Activated naive CD8-positive, alpha-beta T cell treated with anti-CD3 and anti-CD28 coated beads, Interleukin-2, amount 50 U/mL, for 24 hours (primary cell): Measurements from ENCODE around the gene CD151.

ENCODE experiments used
- ATAC-seq: fragments of 150-1000 bp; cut with Tn5 transposase; one replicate; pipeline ENCODE4 v1.10.0; 2021
- DNase-seq: peaks from one replicate; pipeline ENCODE4 v3.0.0; 2021
- H3K27ac Mint-ChIP-seq: one replicate; pipeline ENCODE4 v1.8.0; 2021; ENCODE audit warnings: mild to moderate bottlenecking, mixed read lengths
- H3K27me3 Mint-ChIP-seq: one replicate; pipeline ENCODE4 v1.8.0; 2021; ENCODE audit warnings: mixed read lengths
- H3K36me3 Mint-ChIP-seq: one replicate; pipeline ENCODE4 v1.8.0; 2021; ENCODE audit warnings: low read depth, mixed read lengths
- H3K4me1 Mint-ChIP-seq: one replicate; pipeline ENCODE4 v1.8.0; 2021; ENCODE audit warnings: mixed read lengths
- H3K4me3 Mint-ChIP-seq: one replicate; pipeline ENCODE4 v1.8.0; 2021; ENCODE audit warnings: mild to moderate bottlenecking, moderate library complexity, mixed read lengths
- H3K9me3 Mint-ChIP-seq: one replicate; pipeline ENCODE4 v1.8.0; 2021; ENCODE audit warnings: mixed read lengths

CD151 gene

DNA sequence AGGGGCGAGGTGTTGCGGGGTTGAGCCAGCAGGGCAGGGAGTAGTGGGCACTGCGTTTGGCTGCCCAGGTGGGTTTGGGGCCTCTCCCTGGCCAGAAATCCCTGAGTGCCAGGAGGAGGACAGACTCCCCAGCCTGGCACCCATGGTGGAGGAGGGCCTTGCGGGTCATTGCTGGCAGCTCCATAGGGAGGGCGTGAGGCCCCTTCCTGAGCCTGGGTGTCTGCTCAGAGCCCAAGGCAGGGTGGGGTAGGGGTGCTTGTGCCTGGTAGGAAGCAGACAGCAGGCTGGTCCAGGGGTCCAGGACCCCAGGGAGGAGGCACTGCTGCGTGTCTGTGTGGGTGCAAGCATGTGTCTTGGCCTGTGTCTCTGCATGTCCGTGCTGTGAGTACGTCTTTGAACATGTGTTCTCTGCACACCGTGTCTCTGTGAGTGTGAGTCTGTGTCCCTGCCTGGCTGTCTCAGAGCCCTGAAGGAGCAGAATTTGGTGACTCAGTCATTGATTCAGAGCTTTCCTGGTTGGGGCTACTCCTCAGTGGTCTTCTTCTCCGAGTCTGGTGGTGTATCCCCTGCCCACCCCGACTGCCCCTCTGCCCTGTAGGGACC is 13.8 kb downstream of the CD151 start:
- ATAC-seq = no peak
- H3K27me3 Mint-ChIP-seq = peaks cover 11% of the 10 kb centered on the region

GRCh38 chr11:847876-848275 is 15.1 kb downstream of the CD151 start:
- Mint-ChIP-seq H3K4me3 (no peak overlapping the region), H3K36me3 (no peaks in the 10 kb centered on the region), H3K9me3 (no peaks in the 10 kb centered on the region), H3K27ac (no peak overlapping the region), H3K4me1 (peaks cover 18% of the 10 kb centered on the region), H3K27me3 (peaks cover 11% of the 10 kb centered on the region)
- no peak for ATAC-seq
- no peak for DNase-seq

More for the DNA sequence above, 13.8 kb downstream of the CD151 start:
- H3K4me1 Mint-ChIP-seq = peaks cover 18% of the 10 kb centered on the region
- H3K4me3 Mint-ChIP-seq = no peak overlapping the region
- no peaks in the 10 kb centered on the region for H3K36me3 Mint-ChIP-seq
- no peak overlapping the region for H3K27ac Mint-ChIP-seq
- DNase-seq = no peak
- H3K9me3 Mint-ChIP-seq = no peaks in the 10 kb centered on the region

DNA sequence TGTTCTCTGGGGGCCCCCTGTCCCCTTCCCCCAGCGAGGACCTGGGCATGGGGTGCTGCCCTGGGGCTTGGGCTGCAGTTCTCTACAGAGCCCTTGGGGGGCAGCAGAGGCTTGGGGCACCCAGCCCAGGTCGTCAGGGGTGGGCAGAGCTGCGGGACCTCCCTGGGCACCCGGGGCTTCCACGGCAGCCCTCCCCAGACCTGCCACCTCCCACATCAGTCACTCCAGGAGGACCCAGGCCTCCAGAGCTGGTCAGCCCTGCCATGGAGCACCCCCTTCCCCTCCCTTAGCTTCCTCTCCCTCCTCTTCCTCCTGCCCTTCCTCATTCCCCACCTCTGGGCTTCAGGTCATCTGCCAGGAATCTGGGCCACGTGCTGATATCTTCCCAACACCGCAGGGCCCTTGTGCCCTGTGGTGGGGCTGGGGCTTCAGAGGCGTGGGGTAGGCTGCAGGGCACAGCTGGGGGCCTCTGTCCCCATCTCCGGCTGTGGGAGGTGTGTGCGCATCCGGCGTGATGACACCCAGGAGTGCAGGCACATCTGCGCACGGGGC is 15.7 kb downstream of the CD151 start:
- Mint-ChIP-seq H3K27me3 (peaks cover 11% of the 10 kb centered on the region), H3K9me3 (no peaks in the 10 kb centered on the region), H3K4me3 (no peak overlapping the region), H3K27ac (no peak overlapping the region), H3K4me1 (peaks cover 16% of the 10 kb centered on the region), H3K36me3 (no peaks in the 10 kb centered on the region)
- DNase-seq = peak; percentile 78
- peak; percentile 52 for ATAC-seq

DNA sequence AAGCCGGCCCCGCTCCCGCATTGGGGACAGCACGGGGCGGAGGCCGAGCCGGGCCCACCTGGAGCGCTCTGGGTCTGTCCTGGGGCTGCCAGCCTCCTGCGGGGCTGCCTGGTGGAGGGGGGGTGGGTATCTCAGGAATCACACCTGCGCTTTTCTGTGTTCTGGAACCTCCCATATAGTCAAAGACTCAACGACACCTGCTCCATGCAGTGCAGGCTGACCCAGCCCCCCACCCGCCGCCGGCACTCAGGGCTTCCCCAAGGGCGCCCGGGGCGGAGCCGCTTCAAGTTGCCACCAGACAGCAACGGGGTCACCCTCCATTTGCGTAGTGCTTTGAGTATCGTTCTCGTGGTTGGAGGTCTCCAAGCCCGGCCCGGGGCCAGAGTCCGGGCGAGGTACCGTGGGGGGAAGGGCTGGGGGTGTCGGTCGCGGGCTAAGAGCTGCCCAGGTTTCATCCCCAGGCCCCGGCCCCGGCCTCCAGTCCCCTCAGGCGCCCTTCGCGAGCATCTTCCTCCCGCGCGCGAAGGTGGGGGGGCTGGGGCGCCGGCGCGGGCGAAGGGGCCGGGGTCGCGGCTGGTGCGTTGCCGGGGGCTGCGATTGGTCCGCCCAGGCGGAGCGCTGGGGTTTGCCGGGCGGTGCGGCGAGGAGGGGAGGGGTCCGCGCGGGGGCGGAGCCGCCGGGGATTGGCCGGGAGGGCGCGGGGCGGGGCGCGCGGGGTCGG is 16.5 kb downstream of the CD151 start:
- H3K27ac Mint-ChIP-seq = no peak overlapping the region
- ATAC-seq = no peak
- peaks cover 9% of the 10 kb centered on the region for H3K4me1 Mint-ChIP-seq
- peaks cover 8% of the 10 kb centered on the region for H3K27me3 Mint-ChIP-seq
- DNase-seq = no peak
- no peaks in the 10 kb centered on the region for H3K9me3 Mint-ChIP-seq
- H3K36me3 Mint-ChIP-seq = no peaks in the 10 kb centered on the region
- H3K4me3 Mint-ChIP-seq = peak overlapping the region; percentile 57

DNA sequence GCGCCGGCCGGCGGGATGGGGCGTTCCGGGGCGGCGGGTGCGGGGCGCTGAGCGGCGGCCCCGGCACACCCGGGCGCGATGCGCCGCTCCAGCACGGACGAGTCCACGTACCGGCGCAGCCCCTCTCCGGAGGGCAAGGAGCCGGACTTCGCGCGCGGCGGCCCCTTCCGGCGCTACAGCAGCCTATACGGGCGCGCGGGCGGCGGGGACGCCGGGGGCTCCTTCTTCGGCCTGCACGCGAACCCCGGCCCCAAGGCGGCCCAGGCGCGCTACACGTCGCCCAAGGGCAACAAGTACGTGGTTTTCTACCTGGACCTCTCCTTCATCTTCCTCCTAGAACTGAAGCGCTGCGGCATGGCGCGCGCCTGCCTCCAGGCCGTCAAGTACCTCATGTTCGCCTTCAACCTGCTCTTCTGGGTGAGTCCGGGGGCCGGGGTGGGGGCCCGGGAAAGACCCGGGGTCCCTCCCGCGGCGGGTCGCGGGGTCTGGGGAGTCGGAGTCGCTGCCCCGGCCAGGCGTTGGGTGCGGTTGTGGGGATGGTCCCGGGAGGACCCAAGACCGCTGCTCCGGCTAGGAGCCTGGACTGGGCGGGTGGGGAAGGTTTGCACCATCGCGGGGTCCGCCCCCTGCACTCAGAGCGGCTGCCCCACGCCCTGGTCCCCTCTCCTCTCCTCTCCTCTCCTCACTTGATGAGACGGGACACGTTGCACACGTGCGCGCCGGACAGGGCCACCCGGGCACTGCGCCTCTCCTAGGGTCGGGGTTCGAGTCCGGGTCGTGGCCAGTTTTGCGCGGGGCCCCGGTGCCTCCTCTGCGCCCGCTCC is 17.4 kb downstream of the CD151 start:
- Mint-ChIP-seq H3K4me3 (peak overlapping the region; percentile 29), H3K36me3 (no peaks in the 10 kb centered on the region), H3K27ac (no peak overlapping the region), H3K9me3 (no peaks in the 10 kb centered on the region), H3K27me3 (peaks cover 8% of the 10 kb centered on the region), H3K4me1 (peaks cover 4% of the 10 kb centered on the region)
- no peak for ATAC-seq
- DNase-seq = no peak

DNA sequence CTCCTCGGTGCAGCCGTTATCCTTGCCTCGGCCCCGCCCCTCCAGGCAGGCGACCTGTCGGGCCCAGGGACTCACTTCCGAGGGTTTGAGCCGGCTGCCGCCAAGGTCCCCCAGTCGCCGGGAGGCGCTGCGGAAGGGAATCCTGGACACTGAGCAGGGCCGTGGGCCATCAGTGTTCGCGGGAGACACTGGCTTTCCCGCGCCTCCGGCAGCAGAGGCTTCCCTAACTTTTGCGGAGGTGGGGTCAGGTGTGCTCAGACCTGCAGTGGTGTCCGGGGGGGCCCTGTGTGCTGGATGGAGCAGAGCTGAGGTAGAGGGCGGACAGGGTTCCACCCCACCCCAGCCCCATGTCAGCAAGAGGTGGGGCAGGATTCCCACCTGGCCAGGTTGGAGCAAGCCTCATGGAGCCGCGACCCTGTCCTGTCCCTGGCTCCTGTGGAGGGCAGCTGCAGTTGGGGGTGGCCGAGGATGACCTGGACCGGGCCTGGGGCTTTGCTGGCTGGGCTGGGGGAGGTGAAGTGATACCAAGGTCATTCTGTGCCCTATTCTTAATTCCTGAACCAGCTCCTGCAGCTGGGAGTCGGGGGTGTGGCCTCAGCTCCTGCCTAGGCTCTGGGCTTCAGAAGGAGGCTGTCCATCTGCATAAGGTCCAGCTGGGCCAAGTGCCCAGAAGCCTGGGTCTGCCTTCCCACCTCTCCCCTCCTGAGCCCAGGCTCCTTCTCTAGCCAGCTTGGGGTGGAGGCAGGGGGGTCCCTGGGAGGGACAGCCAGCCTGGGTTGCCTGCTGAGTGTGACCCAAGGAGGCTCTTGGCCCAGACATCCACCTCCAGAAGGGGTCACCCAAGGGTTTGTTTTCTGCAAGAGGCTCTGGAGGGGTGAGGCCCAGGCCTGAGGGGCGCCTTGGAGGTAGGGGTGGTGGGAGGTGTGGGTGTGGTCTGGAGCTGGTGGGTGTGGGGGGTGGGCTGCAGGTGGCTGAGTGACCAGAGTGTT is 18.3 kb downstream of the CD151 start:
- Mint-ChIP-seq H3K4me1 (peaks cover 4% of the 10 kb centered on the region), H3K4me3 (no peak overlapping the region), H3K27ac (no peak overlapping the region), H3K36me3 (no peaks in the 10 kb centered on the region), H3K9me3 (no peaks in the 10 kb centered on the region), H3K27me3 (peaks cover 8% of the 10 kb centered on the region)
- no peak for DNase-seq
- ATAC-seq = no peak

DNA sequence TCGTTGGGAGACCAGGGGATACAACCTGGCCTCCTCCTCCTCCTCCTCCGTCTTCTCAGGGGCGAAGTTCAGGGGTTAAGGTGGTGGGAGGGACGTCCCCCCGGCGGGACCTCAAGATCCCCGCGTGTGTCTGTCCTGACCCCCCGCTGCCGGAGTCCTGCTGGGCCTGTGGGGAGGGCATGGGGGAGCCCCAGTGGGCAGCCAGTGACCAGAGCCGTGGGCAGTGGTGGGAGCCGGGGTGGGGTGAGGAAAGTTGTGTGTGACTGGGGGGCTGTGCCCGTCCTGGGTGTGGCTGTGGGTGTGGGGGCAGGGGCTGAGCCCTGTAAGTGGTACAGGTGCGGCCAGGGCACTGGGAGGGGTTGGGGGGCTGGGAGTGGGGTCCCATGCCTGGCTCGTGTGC is 20.0 kb downstream of the CD151 start:
- Mint-ChIP-seq H3K27me3 (peaks cover 8% of the 10 kb centered on the region), H3K9me3 (no peaks in the 10 kb centered on the region), H3K4me1 (peaks cover 4% of the 10 kb centered on the region), H3K36me3 (no peaks in the 10 kb centered on the region), H3K27ac (no peak overlapping the region), H3K4me3 (no peak overlapping the region)
- no peak for ATAC-seq
- no peak for DNase-seq

DNA sequence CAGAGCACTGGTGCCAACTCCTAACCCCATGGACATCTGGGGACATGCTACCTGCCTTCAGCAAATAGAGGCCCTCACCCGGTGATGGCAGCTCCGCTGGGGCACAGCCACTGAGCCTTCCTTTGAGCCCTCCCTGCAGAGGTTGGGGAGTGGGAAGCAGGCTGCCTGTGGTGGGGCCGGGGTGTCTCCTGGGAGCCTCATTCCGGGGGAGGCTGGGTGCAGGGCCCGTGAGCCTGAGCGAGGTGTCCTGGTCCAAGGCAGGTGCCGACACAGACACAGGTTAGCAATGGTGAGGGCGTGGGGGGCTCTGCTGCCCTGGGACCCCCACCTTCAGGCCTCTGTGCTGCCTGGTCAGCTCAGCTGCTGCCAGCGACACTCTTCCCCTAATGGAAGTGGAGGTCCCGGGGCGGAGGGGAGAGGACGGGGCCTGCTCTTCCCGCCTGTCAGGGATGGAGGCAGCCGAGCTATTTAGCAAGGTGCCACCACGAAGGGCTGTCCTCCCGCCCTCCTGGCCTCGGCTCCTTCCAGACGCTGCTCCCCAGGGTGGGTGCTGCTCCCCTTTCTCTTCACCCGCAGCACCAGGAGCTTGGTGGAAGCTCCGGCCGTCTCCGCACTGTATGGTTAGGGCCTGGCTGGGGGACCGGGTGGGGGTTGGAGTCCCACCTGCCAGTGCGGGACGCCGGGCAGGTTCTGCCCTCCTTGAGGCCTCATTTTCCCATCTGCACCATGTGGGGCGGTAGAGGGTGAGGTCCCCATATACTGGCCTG is 21.1 kb downstream of the CD151 start:
- no peaks in the 10 kb centered on the region for H3K4me1 Mint-ChIP-seq
- no peaks in the 10 kb centered on the region for H3K9me3 Mint-ChIP-seq
- peaks cover 4% of the 10 kb centered on the region for H3K27me3 Mint-ChIP-seq
- no peak overlapping the region for H3K27ac Mint-ChIP-seq
- no peaks in the 10 kb centered on the region for H3K36me3 Mint-ChIP-seq
- no peak for DNase-seq
- ATAC-seq = no peak
- H3K4me3 Mint-ChIP-seq = no peak overlapping the region

DNA sequence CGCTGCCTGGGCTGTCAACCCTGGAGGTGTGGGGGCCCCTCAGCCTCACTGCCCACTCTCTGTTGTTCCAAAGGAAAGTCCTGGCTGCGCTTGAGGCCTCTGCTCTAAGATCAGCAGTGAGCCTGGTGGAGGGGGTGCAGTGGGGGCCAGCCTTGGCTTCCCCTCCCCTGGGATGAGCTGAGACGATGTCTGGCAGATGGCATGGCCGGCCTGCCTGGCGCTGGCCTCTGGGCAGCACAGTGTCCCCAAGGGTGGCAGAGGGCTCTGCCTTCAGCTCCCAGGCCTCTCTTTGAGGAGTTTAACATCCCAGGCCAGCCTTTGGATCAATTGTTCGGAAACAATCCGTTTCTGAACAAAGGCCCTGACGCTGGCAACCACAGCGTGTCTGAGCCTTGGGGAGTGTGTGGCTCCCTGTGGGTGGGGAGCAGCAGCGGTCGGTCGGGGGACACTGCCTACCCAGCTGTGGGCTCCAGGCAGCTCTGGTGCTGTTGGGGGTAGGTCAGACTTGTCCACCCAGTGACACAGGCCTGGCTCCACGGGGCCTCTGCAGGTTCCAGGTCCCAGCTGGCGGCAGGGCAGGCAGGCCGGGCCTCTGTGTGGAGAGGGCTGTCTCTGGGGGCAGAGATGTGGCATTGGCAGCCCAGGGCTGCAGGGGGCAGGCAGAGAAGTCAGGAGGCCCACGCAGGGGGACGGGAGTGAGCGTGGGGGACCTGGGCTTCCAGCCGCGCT is 22.0 kb downstream of the CD151 start:
- H3K36me3 Mint-ChIP-seq = no peaks in the 10 kb centered on the region
- peaks cover 2% of the 10 kb centered on the region for H3K27me3 Mint-ChIP-seq
- no peaks in the 10 kb centered on the region for H3K4me1 Mint-ChIP-seq

GRCh38 chr11:855330-855674 is 22.6 kb downstream of the CD151 start:
- Mint-ChIP-seq H3K27me3 (no peaks in the 10 kb centered on the region), H3K9me3 (no peaks in the 10 kb centered on the region), H3K36me3 (no peaks in the 10 kb centered on the region)

More for the DNA sequence above, 22.0 kb downstream of the CD151 start:
- DNase-seq = no peak
- Mint-ChIP-seq H3K9me3 (no peaks in the 10 kb centered on the region), H3K4me3 (no peak overlapping the region), H3K27ac (no peak overlapping the region)
- no peak for ATAC-seq

GRCh38 chr11:855796-856195 is 23.0 kb downstream of the CD151 start:
- no peak overlapping the region for H3K4me3 Mint-ChIP-seq
- H3K27ac Mint-ChIP-seq = no peak overlapping the region
- no peaks in the 10 kb centered on the region for H3K27me3 Mint-ChIP-seq
- no peaks in the 10 kb centered on the region for H3K36me3 Mint-ChIP-seq
- H3K9me3 Mint-ChIP-seq = no peaks in the 10 kb centered on the region
- ATAC-seq (no peak), DNase-seq (no peak)
- no peaks in the 10 kb centered on the region for H3K4me1 Mint-ChIP-seq

More at GRCh38 chr11:855330-855674, 22.6 kb downstream of the CD151 start:
- H3K27ac Mint-ChIP-seq = no peak overlapping the region
- ATAC-seq = no peak
- no peaks in the 10 kb centered on the region for H3K4me1 Mint-ChIP-seq
- DNase-seq = no peak
- no peak overlapping the region for H3K4me3 Mint-ChIP-seq

DNA sequence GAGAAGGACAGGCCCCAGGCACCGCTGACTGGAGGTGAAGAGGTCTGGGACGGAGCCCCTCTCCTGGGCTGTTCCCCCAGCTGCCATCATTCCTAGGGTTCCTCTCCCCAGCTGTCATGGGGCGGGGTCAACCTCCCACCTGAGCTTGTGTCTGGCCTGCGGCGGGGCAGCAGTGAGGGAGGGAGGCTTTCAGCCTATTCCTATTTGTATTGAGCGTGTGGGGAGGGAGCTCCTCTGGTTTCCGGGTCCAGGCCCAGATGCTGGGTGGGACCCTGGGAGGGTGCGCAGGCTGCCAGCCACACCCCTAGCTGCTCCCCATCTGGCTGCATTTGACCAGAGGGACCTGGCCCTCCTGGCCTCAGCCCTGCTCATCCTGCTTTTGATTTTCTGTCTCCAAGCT is 23.6 kb downstream of the CD151 start:
- no peaks in the 10 kb centered on the region for H3K4me1 Mint-ChIP-seq
- H3K4me3 Mint-ChIP-seq = no peak overlapping the region
- H3K9me3 Mint-ChIP-seq = no peaks in the 10 kb centered on the region
- ATAC-seq = no peak
- DNase-seq = no peak
- H3K36me3 Mint-ChIP-seq = no peaks in the 10 kb centered on the region
- H3K27me3 Mint-ChIP-seq = no peaks in the 10 kb centered on the region
- no peak overlapping the region for H3K27ac Mint-ChIP-seq
